Measurements from ENCODE around the gene ZIC4. TPM values are rescaled to one million over a fixed set of nuclear protein-coding genes. Genes with fewer than 3 reads are reported as not detected.

The ZIC4 gene
- total and polyA plus RNA-seq, 9 of the 15 experiments (the other 6 are each of a cell fraction or from before 2014, with no cell fraction given), result not detected

- no TSS peak for BruUV-seq (replicated peaks)
- Histone ChIP-seq H3K4me3 (no peak overlapping the region), H3K36me3 (ENCODE audit: control insufficient read depth, insufficient read depth, low read length) (no peaks in the 10 kb centered on the region), H3K79me2 (ENCODE audit: control insufficient read depth, insufficient read depth, low read length) (no peaks in the 10 kb centered on the region), H4K20me1 (replicated peaks; ENCODE audit: control insufficient read depth, insufficient read depth, low read length) (no peaks in the 10 kb centered on the region), H3K9ac (ENCODE audit: insufficient read depth in 1 of 2, low read depth in 2 of 2, low read length in 2 of 2) (no peak overlapping the region), H3K4me2 (ENCODE audit: insufficient read depth, low read length) (no peak overlapping the region), H3K27ac (ENCODE audit: extremely low read depth, low read depth, low read length) (no peak overlapping the region), H3K9me3 (replicated peaks; ENCODE audit: control insufficient read depth, insufficient read depth, low read depth, low read length) (no peaks in the 10 kb centered on the region), H3K27me3 (ENCODE audit: control insufficient read depth in 2 of 2, insufficient read depth in 2 of 2, low read length in 2 of 2) (peaks cover 3 to 29% of the 10 kb centered on the region in 2 experiments; a peak in 3 of 5 replicates), H3K9me1 (ENCODE audit: control insufficient read depth, insufficient read depth, low read length) (no peaks in the 10 kb centered on the region), H2AFZ (ENCODE audit: low read depth, low read length) (no peak overlapping the region), H3K4me1 (replicated peaks in 1 of 2; ENCODE audit: control insufficient read depth in 2 of 2, insufficient read depth in 2 of 2, low read length in 2 of 2) (no peaks in the 10 kb centered on the region)
- FAIRE-seq (no peak), ATAC-seq (no peak), DNase-seq (ENCODE audit: extremely low read depth in 1 of 4, low spot score in 3 of 4) (no peak)
- CTCF ChIA-PET (ENCODE audit: low intra/inter-chr PET ratio), result no interaction called here
- WGBS (ENCODE audit: insufficient coverage, low coverage, missing lambda C conversion rate), result under 1% methylated on average over 16 of the region's 16 CpGs
- intact Hi-C loops (cut with micrococcal nuclease) (no loop called here), in situ Hi-C loops (cut with MboI) (no loop called here)
- POLR2A ChIA-PET, result interaction anchor here (0.5 kb wide), 1 partner anchor 1432 kb away, joined by 4 read pairs; no protein-coding TSS in a partner anchor
- no peak for TF ChIP-seq CREM (IDR thresholded peaks at IDR 0.05; ENCODE audit: low read depth)
- no peak for TF ChIP-seq MCM5 (IDR thresholded peaks at IDR 0.05; ENCODE audit: low read depth)
- TF ChIP-seq ZNF449 (CRISPR knock-in tag; IDR thresholded peaks at IDR 0.05), result no peak
- no peak for TF ChIP-seq ID3 (CRISPR knock-in tag; IDR thresholded peaks at IDR 0.05)
- no peak for TF ChIP-seq ID3 (tag; IDR thresholded peaks at IDR 0.05)
- no peak for TF ChIP-seq ZNF592 (IDR thresholded peaks at IDR 0.05)
- no peak for TF ChIP-seq NEUROD1 (IDR thresholded peaks at IDR 0.05; ENCODE audit: borderline replicate concordance, low read depth, low read length, partially characterized antibody)
- TF ChIP-seq ZFP30 (CRISPR knock-in tag; IDR thresholded peaks at IDR 0.05; ENCODE audit: borderline replicate concordance), result no peak
- no peak for TF ChIP-seq MCM2 (IDR thresholded peaks at IDR 0.05; ENCODE audit: low read depth)
- no peak for TF ChIP-seq TRIM25 (IDR thresholded peaks at IDR 0.05; ENCODE audit: borderline replicate concordance)
- no peak for TF ChIP-seq BHLHE40 (IDR thresholded peaks at IDR 0.05; ENCODE audit: low read length)
- TF ChIP-seq SAP30 (IDR thresholded peaks at IDR 0.05; ENCODE audit: borderline replicate concordance, insufficient read depth, low read depth, low read length, poor library complexity, severe bottlenecking), result no peak
- no peak for TF ChIP-seq IRF1 (CRISPR knock-in tag; IDR thresholded peaks at IDR 0.05; ENCODE audit: borderline replicate concordance)
- TF ChIP-seq ZNF316 (IDR thresholded peaks at IDR 0.05), result no peak
- TF ChIP-seq ELF2 (CRISPR knock-in tag; IDR thresholded peaks at IDR 0.05), result no peak
Measured at GRCh38 chr3:147404800-147405230, 1.5 kb downstream of the ZIC4 start.

Measured in K562 (cell line).